NCI-H1930 (cell line): Measurements from ENCODE around the gene FARP1.

Experiments
- DNase-seq, 2 experiments: peaks; one replicate each; lab custom pipeline; 2025; lab: John Stamatoyannopoulos, UW

FARP1 gene

DNA sequence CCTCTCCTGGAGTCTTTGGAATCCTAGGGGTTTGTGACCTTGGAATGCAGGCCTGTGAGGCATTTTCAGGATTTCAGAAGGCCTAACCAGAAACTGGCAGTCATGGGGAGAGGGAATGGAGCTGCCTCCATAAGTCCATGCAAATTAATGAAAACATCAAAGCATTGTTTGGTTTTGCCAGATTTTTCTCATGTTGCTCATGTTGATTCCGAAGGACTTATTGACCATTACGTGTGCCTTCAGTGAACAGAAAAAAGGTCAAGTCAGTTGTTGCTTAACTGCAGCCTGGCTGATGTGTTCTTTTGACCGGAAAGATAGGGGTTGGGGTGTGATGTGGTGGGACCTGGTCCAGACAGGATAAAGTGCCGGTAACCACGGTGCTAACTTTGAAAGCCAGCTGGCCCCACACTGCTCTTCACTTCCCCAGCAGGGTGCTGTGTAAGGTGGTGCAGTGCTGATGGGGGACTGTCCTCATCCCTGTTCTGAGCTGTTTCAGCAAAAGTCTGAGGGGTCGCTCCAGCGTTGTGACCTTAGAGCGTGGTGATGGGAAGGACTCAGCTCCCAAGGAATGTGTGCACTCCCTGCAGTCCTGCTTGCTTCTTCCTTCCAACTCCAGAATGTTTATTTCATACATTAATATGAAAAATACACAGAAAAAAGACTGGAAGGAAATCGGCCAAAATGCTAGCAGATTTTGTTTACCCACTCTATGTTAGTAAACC lies 30.7 kb downstream of the FARP1 start:
- DNase-seq, result no peak

DNA sequence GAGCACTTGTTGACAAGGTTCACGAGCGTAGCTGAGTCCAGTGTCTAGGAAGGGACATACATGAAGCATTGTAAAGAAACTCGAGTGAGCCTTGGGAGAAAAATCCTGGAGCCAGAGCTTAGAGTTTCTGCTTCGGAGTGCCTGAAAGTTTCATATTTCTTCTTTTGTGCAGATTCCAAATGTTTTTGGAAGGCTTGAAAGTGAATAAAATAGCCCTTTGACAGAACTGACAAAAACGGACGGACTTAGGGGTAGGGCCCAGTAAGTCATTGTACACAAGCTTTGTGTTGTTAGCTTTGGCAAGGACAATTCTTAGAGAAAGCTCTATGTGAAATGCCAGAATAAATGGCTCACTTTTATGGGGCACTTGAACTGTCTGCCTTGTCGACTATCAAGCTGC lies 31.4 kb downstream of the FARP1 start:
- no peak for DNase-seq

DNA sequence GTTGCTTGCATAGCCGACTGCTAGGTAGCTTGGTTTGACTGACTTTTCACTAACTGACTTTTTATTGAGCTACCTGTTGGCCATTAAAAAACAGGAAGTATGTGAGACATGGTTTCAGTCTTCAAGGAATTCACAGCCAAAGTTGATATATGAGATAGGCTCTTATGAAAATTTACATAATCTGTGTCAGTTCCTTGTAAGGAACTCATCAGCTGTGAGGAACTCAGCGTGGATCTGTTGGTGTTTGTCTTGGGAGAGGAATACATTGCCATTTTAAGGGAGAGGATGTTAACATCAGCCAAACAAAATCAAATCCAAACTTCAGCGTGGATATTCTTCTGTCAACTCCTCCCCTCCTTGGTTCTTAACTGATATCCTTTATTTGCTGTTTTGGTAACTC lies 32.1 kb downstream of the FARP1 start:
- no peak for DNase-seq

DNA sequence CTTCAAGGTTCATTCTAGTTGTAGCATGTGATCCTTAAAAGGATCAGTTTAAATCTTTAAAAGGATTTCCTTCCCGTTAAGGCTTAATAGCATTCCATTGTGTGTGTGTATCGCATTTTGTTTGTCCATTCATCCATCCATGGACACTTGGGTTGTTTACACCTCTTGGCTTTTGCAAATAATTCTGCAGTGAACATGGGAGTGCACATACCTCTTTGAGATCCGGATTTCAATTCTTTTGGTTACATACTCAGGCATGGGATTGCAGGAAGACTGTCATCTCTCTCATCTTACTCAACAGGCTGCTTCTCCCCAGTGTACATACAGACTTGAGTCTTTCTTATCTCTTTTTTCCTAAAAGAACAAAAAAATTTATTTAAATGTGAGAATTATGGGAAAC lies 32.9 kb downstream of the FARP1 start:
- no peak for DNase-seq

DNA sequence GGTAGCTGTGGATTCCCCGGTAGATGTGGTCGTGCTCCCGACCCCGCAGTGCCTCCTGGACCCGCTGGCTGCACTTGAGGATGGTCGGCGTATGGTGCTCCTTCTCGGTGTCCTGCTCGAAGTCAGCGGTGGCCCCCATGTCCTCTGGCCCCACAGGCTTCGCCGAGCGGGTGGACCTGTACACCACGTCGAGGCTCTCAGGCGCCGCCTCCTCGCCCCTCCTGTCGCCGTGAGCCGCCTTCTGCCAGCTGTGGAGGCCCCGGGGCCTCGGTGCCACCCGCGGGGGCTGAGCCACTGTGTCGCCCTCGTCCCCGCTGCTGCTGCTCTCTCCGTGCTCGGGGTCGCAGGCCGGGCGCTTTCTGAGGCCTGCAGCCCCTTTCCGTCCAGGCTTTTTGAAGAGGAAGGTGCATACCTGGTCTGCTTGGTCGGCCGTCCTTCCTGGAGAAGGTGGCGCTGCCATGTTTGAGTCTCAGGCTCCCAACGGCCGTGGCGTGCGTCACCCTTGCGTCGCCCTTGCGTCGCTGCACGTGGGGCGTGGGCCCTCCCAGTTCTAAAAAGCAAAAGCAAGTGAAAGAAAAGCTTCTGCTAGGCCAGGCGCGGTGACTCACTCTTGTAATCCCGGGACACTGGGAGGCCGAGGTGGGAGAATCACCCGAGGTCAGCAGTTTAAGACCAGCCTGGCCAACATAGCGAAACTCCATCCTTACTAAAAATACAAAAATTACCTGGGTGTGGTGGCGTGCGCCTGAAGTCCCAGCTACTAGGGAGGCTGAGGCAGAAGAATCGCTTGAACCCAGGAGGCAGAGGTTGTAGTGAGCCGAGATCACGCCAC lies 34.1 kb downstream of the FARP1 start, which contains the start of gene RNF113B:
Gene RNF113B (minus strand): TSS at position 493 of the 832 bp plus-strand sequence. CDS start 33 bp downstream, at position 460.
- no peak for DNase-seq

DNA sequence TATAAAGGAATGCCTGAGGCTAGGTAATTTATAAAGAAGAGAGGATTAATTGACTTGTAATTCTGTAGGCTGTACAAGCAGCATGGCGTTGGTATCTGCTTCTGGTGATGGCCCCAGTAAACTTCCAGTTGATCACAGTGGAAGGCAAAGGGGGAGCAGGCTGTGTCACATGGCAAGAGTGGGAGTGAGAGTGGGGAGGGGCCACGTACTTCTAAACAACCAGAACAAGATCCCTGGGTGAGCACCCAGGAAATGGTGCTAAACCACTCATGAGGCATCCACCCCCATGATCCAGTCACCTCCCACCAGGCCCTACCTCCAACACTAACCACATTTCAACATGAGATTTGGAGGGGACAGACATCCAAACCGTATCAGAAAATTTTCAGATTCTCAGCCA lies 37.2 kb downstream of the FARP1 start:
- no peak for DNase-seq

DNA sequence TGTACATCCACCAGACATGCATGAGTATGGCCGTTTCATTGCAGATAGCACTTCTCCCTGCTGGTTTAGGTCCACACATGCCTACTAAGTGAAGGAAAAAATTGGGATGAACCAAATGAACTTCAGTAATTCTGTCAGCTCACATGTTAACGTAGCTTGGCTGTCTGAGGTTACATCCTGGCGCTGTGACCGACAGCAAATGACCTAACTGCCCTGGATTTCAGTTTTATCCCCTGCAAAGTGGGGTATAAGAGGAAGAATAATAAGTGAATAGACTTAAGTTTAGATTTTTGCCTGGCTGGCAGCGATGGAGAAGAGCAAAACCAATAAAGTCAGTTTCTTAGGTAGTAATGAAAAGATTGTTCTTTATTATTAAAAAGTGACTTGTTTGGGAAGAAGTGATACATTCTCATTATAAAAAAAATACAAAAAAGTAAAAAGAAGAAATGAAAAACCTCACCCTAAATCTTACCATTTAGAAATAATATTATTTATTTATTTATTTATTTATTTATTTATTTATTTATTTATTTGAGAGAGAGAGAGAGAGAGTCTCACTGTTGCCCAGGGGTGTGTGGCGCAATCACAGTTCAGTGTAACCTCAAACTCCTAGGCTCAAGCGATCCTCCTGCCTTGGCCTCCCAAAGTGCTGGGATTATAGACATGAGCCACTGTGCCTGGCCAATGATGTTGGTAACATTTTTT lies 38.4 kb downstream of the FARP1 start:
- DNase-seq, result no peak

DNA sequence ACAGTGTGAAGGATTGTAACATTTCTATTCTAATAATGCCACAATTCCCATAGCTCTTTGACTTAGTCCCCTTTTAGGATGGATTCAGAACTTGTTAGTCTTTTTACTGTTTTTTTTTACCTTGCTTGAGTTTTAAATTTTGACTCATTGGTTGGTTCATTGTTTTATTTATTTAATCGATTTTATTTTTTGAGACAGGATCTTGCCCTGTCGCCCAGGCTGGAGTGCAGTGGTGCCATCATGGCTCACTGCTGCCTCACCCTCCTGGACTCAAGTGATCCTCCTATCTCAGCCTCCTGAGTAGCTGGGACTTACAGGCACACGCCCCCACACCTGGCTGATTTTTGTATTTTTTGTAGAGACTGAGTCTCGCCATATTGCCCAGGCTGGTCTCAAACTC lies 39.3 kb downstream of the FARP1 start:
- no peak for DNase-seq

DNA sequence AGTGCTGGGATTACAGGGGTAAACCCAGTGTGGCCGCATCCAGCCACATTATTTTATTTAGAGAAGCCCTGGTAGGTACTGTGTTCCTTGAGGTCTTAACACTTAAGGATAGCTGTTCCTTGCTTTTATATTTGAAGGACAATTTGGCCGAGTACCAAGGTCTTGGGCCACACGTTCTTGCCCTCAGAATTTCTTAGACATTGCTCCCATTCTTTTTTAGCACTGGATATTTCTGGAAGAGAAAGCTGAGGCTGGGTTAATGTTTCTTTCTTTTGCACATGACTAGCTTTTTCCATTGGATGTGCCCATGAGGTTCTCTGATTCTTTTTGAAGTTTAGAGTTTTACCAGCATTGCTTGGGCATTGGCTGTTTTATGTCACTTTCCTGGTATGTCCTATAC lies 39.7 kb downstream of the FARP1 start:
- no peak for DNase-seq

DNA sequence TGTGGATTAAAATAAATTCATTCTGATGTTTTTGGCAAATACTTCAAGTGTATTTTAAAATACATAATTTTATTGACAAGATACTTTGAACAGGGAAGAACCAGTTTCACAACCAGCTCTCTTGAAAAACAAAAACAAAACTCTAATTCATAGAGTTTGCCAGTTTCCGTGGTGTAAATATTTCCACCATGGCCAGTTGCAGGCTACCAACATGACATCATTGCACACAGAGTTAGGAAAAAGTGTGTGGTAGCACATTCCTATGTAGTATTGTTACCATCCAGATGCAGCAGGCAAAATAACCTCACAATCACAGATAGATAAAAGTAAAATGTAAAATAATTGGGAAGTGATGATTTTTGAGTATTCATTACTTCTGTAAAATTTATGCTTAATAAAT lies 41.9 kb downstream of the FARP1 start:
- DNase-seq, result no peak

DNA sequence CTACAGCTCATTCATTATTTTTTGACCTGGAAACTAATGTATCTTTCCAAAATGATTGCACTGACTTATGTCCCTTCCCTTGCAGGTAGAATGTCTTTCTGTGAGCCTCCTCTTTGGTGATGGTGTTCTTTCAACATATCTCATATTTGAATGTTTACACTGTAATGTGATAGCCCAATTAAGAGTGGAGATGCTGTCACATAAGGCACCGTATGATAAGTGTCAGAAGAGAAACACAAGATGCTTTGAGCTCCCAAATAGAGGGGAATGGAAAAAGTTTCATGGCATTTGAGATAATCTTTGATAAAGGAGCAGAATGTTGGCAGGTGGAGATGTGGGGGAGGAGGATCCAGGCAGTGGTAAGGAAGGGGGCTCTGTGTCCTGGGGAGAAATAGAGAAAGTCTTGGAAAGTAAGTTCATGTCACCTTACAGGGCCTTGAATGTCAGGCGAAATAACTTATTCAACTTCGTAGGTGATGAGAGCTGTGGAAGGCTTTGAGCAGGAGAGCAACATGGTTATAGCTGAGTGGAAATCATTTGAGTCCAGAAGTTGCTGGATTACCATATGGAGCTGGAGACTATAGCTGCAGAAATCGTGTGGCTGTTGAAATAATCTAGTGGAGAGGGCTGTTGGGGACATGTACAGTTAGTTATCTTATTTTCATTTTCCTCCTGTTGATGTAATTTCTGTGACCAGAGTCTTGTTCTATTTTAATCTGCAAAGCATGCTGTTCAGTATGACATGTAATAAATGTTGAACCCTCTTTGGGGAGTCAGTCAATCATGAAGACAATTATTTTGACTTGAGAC lies 44.5 kb downstream of the FARP1 start:
- no peak for DNase-seq

DNA sequence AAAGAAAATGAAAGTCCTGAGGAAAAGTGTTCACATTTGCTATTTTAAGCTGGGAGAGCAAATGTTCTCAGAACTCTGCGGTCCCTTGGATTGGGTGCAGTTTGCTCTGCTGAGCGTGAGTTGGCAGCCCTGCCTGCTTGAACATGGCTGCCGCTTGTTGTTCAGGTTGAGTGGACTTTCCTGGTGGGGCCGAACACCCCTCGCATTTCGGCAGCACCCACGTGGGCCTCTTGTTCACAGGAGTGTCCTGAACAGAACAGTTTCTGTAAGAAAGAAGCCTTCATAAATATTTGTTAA lies 45.0 kb downstream of the FARP1 start:
- DNase-seq, result no peak

DNA sequence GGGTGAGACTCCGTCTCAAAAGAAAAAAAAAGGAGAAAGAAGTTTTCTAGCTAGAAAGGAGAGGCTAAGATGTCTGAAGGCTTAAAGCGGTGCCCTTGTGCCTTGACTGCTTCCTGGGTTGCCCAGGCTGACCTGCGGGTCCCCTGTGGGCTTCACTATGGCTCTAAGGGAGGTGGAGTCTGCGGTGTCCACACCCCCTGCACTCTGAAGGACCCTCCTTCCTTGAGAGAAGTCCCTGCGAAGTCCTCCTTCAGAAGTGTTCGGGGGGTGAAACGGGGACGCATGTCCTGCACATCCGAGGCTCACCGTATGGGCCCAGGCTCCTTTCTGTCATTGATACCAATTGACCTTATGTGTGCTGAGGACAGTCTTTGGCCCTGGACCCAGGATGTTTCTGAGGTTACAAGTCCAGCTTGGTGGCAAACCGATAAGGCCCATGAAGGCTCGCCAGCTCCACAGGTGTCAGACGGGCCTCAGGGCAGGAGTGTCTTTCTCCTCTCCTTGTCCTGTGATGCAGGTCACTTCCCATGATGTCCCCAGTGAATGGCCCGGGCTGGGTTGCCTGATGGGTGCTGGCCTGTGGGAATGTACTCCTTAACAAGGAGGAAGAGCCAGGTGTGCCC lies 45.8 kb downstream of the FARP1 start:
- DNase-seq, result no peak

DNA sequence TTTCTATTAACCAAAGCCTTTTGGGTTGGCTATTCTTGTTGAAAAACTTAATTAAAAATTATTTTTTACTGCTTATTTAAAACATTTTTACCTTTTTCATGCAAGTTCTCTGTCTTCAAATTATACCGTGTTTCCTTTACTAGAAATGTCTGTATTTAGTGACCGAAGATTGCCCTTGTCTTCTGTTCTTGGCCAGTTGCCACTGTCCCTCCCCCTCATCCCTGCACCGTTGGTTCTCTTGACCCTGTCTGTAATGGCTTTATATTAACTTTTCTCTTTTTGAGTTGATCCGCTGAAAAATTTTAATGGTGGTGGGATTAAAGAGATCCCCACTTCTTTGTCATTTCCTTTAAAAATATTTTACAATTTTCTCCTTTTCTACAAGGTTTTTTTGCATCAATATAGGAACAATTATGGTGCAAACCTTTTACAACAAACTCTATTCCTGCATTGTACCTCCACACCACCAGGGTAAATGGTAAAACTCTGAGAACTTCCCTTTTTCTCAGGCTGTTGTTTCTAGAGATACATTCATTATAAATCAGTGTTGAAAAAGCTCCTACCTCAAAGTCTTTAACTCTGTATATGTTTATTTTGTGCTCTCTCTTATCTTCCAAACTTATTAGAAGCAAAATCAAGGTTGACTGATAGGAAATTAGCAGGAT lies 47.1 kb downstream of the FARP1 start:
- DNase-seq, result no peak

DNA sequence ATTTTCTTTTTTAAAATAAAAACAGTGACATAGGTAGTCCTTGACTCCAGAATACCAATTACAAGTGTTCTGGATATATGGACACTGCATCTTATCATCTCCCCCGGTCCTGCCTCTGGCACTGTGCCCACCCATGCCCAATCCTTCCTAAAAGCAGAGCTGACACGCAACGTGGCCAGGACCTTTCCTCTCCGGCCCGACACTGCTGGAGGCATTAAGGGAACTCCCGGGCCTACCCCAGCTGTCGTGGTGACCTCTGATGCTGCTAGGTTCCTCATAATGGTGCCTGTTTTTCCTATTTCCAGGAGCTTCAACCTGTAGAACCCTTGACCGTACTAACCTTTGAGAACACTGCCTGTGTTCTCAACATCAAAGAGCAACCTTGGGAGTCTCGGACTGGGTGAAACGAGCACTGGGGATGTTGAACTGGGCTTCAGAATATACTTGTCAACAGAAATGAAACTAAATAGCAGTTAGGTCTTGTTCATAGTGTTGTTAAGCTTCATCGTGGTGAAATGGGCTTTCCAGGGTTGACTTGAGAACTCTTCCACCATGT lies 48.1 kb downstream of the FARP1 start:
- no peak for DNase-seq

DNA sequence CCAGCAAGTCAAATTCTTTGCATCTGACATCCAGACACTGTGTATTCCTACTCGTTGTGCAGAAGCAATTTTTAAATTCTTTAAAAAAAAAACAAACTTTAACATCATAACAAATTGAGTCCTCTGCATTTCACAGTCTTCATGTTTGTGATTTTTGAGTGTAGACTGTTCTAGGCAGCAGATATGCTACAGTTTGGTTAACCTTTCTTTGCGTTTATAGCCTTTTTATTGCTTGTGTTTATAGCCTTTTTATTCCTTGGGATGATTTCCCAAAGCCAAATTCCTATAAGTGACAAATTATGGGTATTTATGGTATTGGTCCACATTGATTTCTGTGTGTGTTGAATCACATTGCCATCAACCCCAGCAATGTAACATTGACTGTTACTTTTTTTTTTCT lies 49.1 kb downstream of the FARP1 start:
- no peak for DNase-seq

DNA sequence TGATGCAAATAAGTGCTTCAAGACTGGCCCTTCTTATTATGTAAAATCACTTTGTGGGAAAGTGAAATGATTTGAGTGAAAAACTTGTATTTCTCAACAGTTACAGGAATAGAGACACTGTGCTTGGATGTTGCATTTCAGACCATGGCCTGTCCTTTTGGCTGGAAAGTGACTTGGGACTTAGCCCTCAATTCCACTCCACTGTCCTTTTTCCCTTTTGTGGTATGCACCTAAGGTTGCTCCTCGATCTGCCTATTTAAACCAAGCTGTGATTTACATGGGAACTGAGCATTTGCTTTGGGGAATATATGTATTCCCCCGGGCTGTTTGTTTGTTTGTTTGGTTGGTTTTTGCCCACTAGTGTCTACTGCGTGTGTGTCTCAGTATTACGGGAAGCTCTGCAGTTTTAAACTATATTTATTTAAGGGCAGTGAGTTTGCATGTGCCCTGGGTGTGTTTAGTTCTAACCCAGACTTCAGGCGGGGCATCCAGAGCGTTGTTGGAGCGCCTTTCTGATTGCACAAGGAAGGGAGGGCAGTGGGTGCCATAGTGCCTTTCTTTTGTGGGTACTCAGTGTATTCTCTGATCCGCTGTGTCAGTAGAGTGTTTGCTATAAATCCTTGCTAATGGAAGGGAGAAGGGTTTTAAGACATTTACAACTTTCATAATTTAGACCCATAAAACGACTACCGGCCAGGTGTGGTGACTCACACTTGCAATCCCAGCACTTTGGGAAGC lies 52.3 kb downstream of the FARP1 start:
- DNase-seq, result no peak

DNA sequence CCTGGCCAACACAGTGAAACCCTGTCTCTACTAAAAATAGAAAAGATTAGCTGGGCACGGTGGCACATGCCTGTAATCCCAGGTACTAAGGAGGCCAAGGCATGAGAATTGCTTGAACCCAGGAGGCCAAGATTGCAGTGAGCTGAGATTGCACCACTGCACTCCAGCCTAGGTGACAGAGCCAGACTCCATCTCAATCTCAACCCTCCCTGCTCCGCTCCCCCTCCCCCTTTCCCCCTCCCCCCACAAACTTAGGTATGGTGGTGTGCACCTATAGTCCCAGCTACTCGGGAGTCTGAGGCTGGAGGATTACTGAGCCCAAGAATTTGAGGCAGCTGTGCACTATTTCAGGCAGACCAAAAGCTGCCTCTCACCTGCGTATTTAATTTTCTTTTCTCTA lies 55.8 kb downstream of the FARP1 start:
- DNase-seq, result no peak

DNA sequence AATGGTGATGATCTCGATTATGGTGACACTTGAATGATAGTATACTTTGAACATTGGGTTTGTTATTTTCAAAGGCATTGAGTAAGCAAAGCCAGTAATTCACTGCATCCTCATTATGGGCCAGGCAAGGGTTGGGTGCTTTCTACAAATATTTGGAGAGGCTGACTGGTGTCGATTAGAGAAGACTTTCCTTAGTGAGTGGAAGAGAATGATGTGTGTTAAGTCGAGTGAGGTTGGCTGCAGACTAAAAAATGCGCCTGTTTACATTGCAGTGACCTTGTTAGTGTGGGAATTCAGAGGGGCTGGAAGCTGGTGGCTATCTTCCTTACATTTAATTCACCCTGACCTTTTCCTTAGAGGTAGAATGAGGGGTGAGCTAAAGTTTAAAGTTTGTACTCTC lies 56.6 kb downstream of the FARP1 start:
- peak; percentile 26 to 43 for DNase-seq

DNA sequence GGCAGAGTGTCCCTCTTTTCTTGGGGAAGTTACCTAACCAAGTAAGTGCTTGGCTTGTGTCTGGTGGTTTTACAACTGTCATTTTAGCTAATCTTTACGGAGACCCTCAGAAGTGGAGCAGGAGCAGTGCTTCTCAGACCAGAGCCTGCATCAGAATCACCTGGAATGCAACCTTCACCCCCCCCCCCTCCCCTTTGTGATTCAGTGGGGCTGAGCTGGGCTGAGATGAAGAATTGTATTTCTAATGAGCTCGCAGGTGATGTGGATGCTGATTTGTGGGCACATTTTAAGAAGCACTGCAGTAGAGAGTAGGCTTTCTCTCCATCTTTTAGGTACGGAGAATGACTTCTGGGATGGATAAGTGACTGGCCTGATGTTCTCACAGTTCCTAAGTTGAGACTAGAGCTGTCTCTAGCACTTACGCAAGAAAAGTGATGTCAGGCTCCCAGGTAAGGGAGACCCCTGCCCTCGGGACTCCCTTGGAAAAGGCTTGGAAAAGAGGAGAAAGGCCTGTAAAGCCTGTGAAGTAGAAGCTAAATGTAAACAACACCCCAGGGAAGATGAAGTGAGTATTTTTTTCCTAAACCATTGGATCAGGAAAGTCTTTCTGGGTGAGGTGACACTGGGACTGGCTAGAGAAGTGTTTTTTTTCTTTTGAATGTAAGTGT lies 57.5 kb downstream of the FARP1 start:
- no peak for DNase-seq
